Omental fat pad (tissue), 4 donors: ENCODE results near the gene MFN2. TPM values are rescaled to one million over a fixed set of nuclear protein-coding genes. Genes with fewer than 3 reads are reported as not detected.

Source experiments
- ATAC-seq: fragments of 150-250 bp; one replicate; pipeline ENCODE4 v1.9.1; 2016; ENCODE audit warnings: mild to moderate bottlenecking, moderate library complexity; ENCODE audit not compliant: low FRiP score
- DNase-seq: peaks from one replicate; pipeline ENCODE4 v3.0.0-alpha.2; 2019; ENCODE audit warnings: low spot score
- CTCF ChIP-seq, 3 donors: fragments of 450-650 bp; IDR thresholded peaks; one replicate each; pipeline ENCODE4 v1.5.1; 2016 to 2017; ENCODE audit warnings: antibody characterized with exemption in 3 of 3, mild to moderate bottlenecking in 3 of 3, moderate library complexity in 2 of 3
- total RNA-seq, 4 donors: library from RNA; depleted of rRNA; stranded (reverse); fragments of >200 nt; gene quantifications; one replicate each; pipeline ENCODE4 v1.1.0, GENCODE V29; 2016

Gene MFN2
- total RNA-seq, 4 donors from 2014 or later: 66.4 to 74.8 (median 70.0) TPM

GRCh38 chr1:11960276-11960675 is 20.0 kb upstream of the MFN2 start:
- ATAC-seq: no peak
- no peak for DNase-seq
- no peak for TF ChIP-seq CTCF (IDR thresholded peaks at IDR 0.05)

DNA sequence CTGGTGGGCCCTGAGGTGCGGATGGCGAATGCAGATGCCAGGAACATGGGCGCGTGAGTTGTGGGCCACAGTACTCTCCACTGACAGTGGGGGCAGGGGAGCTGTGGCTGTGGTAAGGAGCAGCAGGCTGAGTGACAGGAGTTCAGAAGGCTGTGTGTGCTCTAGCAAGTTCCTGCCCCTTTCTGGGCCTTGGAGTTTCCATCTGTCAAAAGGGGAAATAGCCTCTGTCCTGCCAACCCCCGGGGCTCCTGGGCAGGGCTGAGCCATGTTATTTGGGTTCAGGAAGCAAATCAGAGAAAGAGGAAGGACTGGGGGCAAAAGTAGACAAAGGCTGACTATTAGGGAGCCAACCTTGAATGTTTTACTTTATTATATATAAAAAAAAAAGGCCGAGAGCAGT is 19.5 kb upstream of the MFN2 start:
- DNase-seq: no peak
- TF ChIP-seq CTCF (IDR thresholded peaks at IDR 0.05): no peak
- ATAC-seq: no peak

DNA sequence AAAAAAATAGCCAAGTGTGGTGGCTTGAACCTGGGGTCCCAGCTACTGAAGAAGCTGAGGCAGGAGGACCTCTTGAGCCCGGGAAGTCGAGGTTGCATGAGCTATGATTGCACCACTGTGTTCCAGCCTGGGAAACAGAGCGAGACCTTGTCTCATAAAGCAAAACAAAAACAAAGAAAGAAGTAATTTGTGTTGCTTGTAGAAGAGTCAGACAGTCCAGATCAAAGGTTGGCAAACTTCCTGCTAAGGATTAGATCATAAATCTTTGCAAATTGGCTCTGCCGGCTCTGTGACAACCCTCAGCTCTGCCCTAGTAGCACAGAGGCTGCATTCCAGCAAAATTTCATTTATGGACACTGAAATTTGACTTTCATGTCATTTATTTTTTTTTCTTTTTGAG is 19.0 kb upstream of the MFN2 start:
- TF ChIP-seq CTCF (IDR thresholded peaks at IDR 0.05): no peak
- ATAC-seq (no peak), DNase-seq (no peak)

DNA sequence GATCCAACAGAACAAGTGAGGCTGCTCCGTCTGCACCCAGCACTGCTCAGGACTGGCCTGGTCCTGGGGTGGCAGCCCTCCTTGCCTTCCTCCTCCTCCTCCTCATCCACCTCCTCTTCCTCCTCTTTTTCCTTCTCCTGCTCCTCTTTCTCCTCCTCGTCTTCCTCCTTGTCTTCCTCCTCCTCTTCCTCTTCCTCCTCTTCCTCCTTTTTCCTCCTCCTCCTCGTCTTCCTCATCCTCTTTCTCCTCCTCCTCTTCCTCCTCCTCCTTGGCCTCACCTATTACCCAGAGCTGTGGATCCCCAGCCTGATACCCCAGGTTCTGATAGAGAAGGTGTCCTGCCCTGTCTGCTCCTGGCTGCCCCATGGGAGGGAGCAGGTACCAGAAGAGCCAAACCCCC is 16.6 kb upstream of the MFN2 start:
- no peak for TF ChIP-seq CTCF (IDR thresholded peaks at IDR 0.05)
- no peak for ATAC-seq
- DNase-seq: no peak

GRCh38 chr1:11964656-11965055 is 15.6 kb upstream of the MFN2 start:
- no peak for TF ChIP-seq CTCF (IDR thresholded peaks at IDR 0.05)
- DNase-seq: no peak
- ATAC-seq: no peak

GRCh38 chr1:11967028-11967547 is 13.2 kb upstream of the MFN2 start:
- DNase-seq: no peak
- TF ChIP-seq CTCF (IDR thresholded peaks at IDR 0.05): no peak
- peak; percentile 42 for ATAC-seq

GRCh38 chr1:11970441-11971185 is 9.6 kb upstream of the MFN2 start:
- ATAC-seq (no peak), DNase-seq (no peak)
- no peak for TF ChIP-seq CTCF (IDR thresholded peaks at IDR 0.05)
